A172 (cell line): ENCODE measurements around the gene ANKRD60. TPM values are rescaled to one million over a fixed set of nuclear protein-coding genes. Genes with fewer than 3 reads are reported as not detected.

Experiments
- DNase-seq: peaks from one replicate; pipeline ENCODE4 v3.0.0-alpha.2; 2015; ENCODE audit warnings: low spot score
- total RNA-seq: library from RNA; depleted of rRNA; stranded (reverse); fragments of >200 nt; shearing (Covaris generic); gene quantifications from 2 replicates; pipeline ENCODE4 v1.2.3, GENCODE V29; 2014; rRNA removed

The ANKRD60 gene, protein sequence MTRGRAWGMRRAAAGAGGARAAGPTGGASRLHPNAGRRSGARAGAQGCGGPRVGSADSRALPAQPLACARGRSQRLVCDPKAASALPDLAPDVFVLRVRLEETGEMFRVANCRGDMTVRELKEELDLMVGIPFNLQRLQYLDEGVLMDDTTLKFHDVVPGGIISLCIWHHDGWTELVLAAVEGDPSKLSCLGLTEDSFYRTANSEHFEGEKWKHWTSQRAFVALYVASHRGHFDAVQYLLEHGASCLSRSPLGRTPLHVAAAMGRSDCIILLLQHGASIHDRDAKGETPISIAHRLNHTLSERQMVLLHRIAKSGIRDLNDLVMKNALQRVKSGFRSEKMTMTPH
- not detected in 2 replicates for total RNA-seq

DNA sequence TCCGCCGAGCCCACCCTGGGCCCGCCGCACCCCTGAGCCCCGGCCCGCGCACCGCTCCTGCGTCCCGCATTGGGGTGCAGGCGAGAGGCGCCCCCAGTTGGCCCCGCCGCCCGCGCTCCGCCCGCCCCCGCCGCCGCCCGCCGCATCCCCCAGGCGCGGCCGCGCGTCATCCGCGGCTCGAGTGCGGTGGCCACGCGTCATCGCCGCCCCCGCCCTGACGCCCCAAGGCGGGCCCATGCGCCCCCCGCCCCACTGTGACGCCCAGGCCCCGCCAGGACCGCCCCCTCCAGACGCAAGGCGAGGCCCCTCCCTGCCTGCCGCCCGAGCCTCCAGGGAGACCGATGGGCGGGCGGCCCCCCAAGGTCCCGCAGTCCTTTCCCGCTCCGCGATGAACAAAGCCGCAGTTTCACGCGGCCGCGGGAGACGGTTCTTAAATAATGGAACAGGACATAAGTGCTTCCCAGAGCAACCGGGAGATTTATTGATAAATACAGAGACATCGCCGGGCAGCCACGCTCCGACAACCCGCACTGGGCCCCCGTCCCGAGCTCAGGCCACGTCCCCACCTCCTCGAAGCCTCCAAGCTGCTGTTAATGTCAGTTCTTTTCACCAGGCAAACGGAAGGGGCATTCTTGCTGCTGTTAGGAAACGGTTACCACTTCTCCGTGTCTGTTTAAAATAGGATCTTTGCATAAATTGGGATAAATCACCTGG lies at the start of gene ANKRD60:
Gene ANKRD60, minus strand, starts transcription at position 170 of the 714 bp plus-strand sequence. Its CDS starts 0 bp downstream, at position 170.
- DNase-seq: no peak

DNA sequence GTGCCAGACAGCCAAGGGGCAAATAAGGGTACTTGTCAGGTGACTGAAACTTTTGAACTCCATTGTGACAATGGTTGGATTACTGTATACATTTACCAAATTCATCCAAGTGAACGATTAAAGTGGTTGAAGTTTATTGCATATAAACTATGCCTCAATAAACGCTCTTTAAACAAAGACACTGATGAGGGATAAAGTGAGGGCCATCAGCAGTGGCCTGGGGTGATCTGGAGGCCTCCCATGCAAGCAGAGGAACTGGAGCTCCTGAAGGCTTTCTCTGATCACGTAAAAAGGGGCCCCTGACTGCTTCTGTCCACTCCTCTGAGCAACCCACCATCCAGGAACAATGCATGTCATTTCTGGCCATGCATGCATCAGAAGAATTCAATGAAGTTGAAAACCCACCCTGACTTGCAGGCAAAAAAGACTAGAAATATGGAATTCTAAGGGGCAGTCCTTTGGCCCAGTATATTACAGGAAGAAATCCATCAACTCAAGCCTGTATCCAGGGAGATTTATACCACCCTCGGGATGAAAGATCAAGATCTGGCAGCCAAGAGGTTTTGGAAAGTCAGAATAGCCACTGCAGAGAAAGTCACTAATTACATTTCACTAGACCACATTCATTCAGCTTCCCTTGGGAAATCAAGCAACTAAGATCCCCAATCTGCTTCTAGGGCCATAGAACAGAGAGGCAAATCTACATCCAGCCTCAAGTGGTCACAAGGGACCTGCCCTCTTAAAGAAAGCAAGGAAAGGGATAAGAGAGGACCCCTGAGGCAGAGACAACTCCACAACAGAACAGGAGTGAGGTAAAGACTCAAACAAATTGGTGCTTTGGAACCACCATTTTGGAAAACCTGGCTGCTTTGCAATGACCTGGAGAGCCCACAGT lies 49.4 kb upstream of the ANKRD60 start:
- DNase-seq: peak; percentile 13

GRCh38 chr20:58277107-58277506 lies 48.7 kb upstream of the ANKRD60 start:
- no peak for DNase-seq

GRCh38 chr20:58274384-58274783 lies 45.9 kb upstream of the ANKRD60 start:
- DNase-seq: no peak

GRCh38 chr20:58271606-58272351 lies 43.3 kb upstream of the ANKRD60 start:
- DNase-seq: no peak

DNA sequence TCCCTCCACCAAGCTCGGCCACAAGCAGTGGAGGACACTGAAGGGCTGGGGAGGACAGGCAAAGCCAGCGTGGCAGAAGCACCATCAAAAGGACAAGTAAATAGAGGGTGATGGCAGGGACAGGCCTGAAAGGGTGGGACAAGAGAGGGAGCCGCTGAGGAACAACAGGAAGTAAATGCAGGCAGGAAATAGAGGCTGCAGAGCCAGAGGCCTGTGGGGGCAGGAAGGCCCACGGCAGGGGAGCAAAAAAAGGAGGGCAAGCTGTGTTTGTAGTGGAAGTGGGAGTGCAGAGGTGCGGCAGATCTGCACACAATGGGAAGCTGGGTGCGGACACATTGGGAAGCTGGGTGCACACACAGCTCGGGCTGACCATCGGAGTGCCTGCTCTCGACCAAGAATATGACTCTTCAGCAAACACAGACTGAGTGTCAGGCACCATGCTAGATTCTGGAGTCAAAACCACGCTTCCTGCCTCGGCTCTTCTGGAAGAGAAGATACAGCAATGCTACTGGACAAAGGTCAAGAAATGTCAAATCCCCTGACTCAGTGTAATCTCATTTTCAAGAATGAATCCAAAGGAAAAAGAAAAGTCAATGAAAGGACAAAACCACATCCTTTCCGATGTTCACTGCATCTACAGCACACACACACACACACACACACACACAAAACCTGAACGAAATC lies 40.6 kb upstream of the ANKRD60 start:
- peak; percentile 14 for DNase-seq

GRCh38 chr20:58268421-58268821 lies 40.0 kb upstream of the ANKRD60 start:
- DNase-seq: no peak

DNA sequence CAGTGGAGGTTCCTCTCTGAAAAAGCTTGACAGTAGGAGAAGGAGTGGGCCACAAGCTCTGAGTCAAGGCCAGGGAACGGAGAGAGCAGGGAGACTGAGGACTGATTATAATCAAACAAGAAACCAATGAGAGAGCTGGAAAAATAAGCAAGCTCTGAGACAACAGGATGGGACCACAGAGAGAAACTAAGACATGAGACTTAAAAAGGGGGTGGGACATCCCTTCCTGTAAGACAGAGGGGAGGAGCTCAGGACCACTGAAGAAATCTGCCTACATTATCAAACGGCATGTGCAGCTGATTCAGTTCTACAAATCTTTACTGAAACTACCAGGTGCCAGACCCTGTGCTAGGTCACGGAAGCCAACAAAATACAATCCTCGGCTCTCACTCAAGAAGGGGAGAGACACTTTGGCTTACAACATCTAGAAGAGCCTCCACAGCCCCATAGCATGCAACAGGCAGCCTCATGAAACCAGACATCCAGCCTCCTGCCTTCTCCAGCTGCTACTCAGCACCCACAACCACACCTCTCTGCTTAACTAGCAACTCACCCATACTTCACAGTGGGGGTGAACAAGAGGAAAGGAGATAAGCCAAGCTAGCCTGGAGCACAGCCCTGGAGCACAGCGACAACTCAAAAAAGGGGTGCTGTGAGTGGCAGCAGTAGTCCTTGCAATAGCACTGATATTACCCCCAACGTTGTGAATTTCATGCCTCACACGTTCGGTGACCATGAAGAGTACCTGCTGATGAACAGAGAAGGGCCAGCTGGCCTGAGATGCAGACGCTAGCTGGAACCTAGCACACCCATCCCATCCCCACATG lies 39.1 kb upstream of the ANKRD60 start:
- no peak for DNase-seq

DNA sequence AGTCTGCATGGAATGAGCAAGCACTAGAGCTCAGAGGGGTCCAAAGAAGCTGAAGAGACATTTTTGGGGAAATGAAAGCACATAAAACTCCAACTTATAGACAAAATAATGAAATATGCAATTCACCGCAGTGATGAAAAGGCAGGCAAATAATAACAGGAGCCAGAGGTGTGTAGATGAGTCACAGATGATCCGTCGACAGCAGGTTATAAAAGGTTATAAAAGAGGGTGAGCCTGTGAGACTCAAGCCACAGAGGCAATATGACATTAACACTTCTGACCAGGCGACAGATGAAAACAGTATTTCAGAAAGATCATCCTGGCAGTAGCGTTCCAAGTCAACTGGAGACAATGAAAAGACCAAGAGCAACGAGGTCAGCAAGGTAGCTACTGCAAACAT lies 35.8 kb upstream of the ANKRD60 start:
- DNase-seq: no peak

DNA sequence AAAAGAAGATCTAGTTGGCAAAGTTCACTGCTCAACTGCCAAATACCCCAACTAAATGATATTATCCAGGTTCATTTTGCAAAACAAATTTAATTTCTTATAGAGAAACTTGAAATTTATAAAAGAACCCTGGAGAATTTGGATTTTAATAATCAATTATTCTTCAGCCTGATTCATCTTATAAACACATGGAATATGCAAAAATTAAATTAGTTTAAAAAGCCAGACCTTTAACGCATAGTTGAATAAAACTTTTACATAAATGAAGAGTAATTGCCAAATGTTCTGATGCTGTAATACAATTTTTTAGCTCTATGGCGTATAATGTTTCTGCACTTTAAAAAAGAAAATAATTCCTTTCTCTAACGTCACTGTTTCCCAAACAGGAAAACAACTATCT lies 33.2 kb upstream of the ANKRD60 start:
- DNase-seq: no peak

DNA sequence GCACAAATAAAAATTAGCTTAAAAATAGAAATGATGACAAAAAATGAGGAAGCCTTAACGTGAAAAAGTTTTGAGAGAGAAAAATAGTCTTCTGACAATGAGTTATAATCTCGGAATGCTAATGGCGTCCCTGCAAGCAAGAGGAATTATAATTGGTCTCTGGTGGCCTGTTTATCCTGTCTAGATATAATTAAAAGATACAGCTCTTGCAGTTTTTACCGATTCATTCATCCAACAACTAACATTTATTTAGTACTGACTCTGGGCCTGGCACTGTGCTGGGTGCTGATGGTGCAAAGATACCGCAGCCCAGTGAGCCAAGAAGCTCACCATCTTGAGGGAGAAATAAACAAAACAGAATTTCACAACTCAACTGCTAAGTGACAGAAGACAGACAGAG lies 31.6 kb upstream of the ANKRD60 start:
- no peak for DNase-seq

- DNase-seq: no peak
These were observed 28.4 kb upstream of the ANKRD60 start for GRCh38 chr20:58256842-58257241.

- DNase-seq: no peak
These were observed 27.9 kb upstream of the ANKRD60 start for GRCh38 chr20:58256307-58256706.

GRCh38 chr20:58254890-58255289 lies 26.4 kb upstream of the ANKRD60 start:
- DNase-seq: no peak

DNA sequence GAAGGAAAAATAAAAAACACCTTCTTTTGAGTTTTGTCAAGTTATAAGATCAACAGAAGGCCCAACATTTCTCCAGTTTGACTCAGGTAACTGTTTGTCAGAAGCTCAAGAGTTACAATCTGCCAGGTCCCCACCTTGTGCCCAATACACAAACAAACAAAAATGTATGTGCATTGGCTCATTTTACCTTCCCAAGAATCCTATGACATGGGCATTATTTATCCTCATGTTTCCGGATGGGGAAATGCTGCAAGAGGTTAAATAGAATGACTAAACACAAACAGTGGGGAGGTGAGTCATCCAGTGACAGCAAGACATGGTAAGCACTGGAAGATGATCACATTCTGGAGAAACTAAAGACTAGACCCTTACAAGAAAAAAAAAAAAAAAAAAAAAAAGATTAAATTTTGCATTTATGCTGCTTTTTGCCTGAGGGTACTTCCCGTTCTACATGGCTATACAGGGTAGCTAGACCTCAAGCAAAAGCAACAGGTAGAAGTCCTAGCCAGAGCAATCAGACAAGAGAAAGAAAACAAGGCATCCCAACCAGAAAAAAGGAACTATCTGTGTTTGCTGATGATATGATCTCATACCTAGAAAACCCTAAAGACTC lies 23.6 kb upstream of the ANKRD60 start:
- peak; percentile 90 for DNase-seq

DNA sequence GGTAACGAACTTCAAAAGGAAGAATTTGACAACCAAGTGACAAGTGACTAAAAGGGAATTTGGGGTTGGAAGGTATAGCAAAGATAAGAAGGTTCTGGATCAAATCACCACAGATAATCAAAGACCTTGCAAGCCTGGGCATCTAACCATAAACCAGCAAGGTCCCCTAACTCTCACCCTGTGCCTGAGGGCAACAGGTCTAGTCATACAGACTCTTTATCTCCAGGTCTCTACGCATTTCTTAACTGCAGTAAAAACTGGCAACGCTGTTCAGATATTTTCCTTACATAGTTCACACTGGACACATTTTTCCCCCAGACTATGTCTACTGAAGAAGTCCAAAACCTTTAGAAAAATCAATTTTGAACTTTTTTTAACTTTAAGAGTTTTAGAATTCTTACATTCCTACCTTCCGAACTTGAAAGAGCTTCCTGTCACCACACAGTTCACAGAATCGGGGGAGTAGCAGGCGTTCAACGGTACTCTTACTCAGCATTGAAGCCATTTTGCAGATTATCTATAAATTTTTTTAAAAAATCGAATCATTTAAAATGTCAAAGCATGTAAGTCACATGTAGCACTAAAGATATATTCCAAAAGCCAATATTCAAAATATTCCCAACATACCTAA lies 23.0 kb upstream of the ANKRD60 start:
- DNase-seq: no peak

DNA sequence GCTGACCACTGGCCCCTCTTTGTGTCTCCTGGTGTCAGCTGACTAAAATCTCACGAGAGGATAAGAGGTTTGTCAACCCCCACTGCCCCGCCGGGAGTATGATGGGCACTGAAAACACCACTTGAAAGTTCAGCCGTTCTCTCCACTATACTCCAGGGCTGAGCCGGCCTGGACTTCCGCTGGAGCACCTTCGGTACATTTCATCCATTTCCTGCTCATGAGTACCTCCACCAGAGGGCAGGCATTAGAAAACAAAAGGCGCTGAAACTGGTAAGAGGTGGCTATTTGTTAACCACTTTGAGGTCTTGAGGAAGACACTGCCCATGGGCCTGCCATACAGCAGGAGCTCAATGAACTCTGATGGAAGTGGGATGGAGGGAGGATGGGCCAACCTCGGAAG lies 17.9 kb upstream of the ANKRD60 start:
- peak; percentile 23 for DNase-seq

- DNase-seq: no peak
These were observed 17.5 kb upstream of the ANKRD60 start for GRCh38 chr20:58245931-58246330.
